HT1080 (cell line): ENCODE data around the gene EMC1. TPM values are rescaled to one million over a fixed set of nuclear protein-coding genes. Genes with fewer than 3 reads are reported as not detected.
"Not testable (repeated sequence)": the region's sequence is repeated elsewhere in the genome, so short reads cannot be mapped to it uniquely, and the experiment has no call there.

Experiments
- DNase-seq: peaks from one replicate; pipeline ENCODE4 v3.0.0-alpha.2; 2015; ENCODE audit warnings: low read depth
- total RNA-seq: library from RNA; depleted of rRNA; stranded (reverse); fragments of >200 nt; shearing (Covaris generic); gene quantifications from 2 replicates; pipeline ENCODE4 v1.2.3, GENCODE V29; 2014; rRNA removed

EMC1 gene
- total RNA-seq, 1 experiment from 2014 or later: 66.3 TPM

DNA sequence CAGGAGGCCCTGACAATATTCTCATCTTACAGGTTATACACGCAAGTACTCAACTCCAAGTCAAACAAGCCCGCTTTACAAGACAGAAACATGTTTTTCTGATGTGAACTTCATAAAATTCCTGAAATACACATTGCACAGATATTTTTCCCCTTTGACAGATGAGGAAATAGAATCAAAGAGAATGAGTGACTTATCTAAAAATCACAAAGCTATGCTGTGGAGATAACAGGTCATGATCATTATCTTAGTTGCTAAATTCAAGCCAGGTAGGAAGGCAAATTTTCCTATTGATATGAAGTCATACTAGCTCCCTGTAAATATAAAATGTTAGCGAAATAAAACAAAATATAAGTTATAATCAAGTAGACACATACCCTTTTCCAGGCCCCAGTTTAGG lies 59.5 kb downstream of the EMC1 start:
- DNase-seq: no peak

DNA sequence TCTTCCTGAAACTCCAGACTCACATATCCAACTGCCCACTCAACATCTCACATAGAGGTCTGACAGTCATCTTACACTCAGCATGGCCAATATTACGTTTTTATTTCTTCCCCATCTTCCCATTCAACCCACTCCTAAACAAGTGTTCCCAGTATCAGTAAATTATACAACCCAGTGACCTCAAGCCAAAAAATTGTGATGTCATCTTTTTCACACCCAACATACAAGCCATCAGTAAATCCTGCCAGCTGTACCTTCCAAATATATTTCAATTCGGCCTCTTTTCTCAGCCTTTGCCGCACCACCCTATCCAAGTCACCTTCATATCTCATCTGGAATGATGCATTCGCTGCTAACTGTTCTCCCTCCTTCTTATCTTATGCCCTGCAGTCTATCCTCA lies 60.9 kb downstream of the EMC1 start:
- DNase-seq: no peak

DNA sequence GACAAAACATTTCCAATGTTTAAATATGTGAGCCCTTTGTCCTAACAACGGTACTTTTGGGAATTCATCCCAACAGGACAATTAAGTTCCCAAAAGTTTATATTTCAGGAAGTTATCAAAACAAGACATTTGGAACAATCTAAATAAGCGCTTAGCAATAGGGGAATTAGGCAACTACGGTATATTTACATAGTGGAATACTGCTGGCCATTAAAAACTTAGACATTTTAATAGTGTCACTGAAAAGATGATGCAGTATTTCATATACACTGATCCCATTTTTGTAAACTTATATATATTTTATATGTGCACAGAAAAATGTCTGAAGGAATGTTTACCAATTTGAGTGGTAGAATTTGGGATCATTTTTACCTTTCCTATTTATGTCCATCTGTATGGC lies 62.1 kb downstream of the EMC1 start:
- no peak for DNase-seq

DNA sequence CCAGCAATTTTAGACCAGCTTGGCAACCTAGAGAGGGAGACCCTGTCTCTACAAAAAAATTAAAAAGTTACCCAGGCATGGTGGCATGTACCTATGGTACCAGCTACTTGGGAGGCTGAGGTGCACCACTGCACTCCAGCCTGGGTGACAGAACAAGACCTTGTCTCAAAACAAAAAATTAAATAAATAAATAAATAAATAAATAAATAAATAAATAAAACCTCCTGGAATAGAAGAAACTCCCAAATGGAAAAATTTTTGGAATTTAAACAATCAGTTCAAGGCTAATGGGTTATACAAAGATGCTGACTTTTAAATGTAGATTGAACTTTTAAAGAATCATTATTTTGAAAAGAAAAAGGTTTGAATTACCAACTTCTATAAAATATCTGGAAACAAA lies 63.5 kb downstream of the EMC1 start:
- DNase-seq: no peak

DNA sequence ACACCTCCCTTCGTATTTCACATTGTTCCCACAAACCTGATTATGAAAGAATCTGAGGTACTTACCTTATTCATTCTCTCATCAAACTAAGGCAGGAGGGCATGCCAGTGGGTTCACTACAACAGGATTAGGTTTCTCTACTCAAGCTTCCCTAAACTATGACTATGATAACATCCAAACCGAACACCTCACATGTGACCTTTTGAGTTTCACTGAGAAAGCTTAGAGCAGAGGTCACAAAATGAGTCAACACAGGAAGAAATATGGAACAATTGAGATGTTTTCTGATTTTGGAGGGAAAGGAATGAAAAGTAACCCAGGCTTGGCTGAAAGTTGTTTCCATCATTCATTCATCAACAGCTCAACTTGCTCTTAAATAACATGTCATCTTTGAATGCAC lies 65.3 kb downstream of the EMC1 start:
- no peak for DNase-seq

DNA sequence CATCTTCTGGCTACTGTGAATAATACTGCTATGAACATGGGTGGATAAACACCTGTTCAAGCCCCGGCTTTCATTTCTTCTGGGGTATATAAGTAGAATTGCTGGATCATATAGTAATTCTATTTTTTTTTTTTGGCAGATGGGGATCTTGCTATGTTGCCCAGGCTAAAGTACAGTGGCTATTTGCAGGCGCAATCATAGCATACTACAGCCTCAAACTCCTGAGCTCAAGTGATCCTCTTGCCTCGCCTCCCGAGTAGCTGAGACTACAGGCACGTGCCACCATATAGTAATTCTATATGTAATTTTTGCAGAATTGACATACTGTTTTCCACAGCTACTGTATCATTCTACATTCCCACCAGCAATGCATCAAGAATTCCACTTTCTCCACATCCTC lies 69.1 kb downstream of the EMC1 start:
- no peak for DNase-seq

DNA sequence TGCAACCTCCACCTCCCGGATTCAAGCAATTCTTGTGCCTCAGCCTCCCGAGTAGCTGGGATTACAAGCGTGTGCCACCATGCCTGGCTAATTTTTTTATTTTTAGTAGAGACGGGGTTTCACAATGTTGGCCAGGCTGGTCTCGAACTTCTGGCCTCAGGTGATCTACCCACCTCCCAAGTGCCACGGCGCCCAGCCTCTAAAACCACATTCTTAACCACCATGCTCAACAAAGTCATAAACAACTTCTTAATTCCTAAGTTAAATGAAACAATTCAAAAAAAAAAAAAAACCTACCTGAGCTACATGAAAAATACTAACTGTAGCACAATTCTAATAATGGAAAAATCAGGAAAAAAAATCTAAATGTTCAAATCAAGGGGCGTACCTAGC lies 71.1 kb downstream of the EMC1 start:
- DNase-seq: not testable (repeated sequence)

DNA sequence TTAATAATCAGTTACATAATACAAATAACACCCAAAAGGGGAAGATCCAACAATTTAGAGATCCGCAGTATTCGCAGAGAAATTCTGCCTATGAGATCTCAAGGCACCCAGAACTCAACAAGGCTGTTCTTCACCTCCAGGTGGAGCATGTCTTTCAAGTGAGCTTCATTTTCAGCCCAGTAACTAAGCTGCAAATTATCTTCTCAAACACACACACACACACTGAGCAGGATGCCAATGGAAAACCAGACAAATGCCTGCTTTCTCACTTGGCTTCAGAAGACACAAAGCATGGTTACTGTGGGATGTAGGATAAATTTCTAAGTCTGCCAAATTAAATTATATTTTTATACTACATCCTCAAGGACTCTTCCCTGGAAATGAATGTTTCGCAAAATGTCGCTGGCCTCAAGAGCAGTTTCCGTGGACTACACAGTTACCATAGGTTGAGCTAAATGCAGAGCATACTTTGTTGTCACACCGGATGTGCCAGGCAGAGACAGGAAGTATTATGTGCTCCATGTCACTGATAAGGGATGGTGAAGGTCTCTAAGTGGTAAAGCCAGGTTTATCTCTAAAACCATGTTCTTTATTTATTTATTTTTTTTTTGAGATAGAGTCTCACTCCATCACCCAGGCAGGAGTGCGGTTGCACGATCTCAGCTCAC lies 71.6 kb downstream of the EMC1 start:
- DNase-seq: peak; percentile 29

DNA sequence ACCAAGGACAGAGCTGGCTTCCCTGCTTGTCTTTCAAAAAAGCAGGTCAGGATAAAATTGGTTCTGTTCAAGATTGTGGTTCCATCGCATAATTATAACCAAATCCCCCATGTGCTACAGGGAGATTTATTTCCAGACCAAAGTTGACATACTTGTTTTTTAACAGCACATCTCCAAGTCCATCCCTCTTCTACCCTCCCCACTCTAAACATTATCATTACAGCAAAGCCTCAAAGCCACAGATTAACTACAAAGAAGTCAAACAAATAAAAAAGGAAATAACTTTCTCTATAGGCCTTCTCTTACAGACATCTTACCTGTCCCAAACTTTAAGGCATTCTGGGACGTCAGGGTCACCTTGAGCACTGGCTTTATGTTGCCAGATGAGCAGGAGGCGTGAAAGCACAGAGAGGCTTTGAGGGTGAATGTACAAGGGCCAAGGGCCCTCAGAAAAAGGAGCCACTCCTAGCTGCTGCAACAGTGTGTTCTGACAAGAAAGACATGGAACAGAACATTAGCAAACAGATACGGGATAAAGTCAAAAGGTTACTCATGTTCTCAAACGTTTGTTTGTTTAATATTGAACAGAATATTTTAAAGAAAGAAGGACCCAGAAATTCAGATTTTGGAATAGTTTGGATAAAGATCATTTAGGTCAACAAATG lies 72.5 kb downstream of the EMC1 start:
- no peak for DNase-seq

DNA sequence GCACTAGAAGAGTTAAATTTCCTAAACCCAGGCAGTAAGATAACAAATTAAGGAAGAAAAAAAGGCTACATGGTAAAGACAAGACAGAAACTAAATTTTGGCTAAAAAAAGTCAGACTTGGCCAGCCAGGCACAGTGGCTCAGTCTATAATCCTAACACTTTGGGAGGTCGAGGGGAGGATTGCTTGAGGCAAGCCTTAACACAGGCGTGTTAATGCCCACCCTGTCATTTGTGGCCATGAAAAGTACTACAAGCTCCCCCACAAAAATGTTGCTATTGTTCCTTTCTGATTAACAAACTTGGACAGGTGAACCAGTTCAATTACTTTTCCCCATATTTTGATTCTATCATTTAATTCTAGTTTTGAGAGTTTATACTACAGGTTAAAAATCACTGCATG lies 73.5 kb downstream of the EMC1 start:
- DNase-seq: no peak

DNA sequence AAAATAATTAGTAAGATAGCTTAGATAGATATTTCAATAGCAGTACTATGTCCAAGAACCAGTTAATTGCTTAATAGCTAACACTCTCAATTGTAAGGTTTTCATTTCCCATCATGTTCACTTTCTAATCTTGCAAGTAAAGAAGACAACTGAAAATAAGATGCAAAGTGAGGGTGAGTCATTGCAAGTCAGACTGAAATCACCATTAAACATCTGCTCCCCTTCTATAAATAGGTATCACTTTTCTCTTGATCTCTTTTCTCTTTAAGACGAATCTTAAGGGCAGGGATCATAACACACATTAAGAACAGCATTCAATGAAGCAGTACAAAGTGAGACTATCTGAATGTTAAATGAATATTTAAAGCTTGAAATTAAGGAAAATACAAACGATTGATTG lies 81.7 kb downstream of the EMC1 start:
- peak; percentile 7 for DNase-seq

DNA sequence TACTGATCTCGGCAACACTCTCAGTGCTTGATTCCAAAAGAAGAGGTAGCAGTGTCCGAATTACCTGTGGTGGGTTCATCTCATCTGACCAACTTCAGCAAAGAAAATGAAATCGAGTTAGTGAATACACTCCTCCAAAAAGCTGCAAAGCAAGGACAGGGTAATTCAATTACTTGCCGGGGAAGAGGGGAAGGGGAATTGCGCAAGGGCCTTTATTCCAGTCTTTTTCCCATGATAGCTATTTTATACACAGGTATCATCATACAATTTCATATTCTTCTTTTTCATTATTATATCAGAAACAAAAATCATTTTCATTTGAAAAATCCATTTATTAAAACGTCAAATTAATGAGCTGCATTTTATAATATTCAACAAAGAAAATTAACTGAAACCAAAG lies 84.2 kb downstream of the EMC1 start:
- no peak for DNase-seq

DNA sequence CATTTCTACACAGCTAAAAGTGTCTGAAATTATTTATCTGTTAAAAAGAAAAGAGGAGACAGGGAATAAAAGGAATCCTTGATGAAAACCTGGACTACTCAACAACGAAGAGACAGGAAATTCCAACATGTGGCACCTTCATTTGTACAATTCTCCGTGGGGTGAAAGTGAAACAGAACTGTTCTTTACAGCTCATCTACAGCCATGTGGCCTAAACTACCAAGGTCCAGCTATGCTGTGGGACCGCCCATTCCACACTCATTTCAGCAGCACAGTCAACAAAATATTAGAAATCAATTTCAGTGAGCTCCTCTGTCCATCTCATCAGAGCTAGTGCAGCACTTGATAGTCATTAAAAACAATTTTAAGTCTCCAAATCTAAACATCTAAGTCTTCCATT lies 85.3 kb downstream of the EMC1 start:
- DNase-seq: no peak

Other genes starting within 250 kb of the EMC1 start
- gene UBR4, start 41.3 kb downstream of the EMC1 start, total RNA-seq: 73.7 and 90.5 TPM in 2 replicates
- gene MRTO4, start 281 bp upstream of the EMC1 start, total RNA-seq: 102 and 110 TPM in 2 replicates
- 0.07 and 0.23 TPM in 2 replicates for gene AKR7A3, start 37.2 kb upstream of the EMC1 start, total RNA-seq
- gene AKR7A2, start 60.6 kb upstream of the EMC1 start, total RNA-seq: 124 and 139 TPM in 2 replicates
- gene SLC66A1, start 60.8 kb upstream of the EMC1 start, total RNA-seq: 23.6 and 26.9 TPM in 2 replicates
- gene CAPZB, start 234.0 kb upstream of the EMC1 start, total RNA-seq: 97.1 and 166 TPM in 2 replicates